Choroid plexus epithelial cell (primary cell): ENCODE results near the gene NLRP6.
A peak's percentile ranks its signal among the peaks of the same experiment; 100 is the strongest.

Source experiments
- DNase-seq: peaks from one replicate; pipeline ENCODE4 v3.0.0-alpha.2; 2010; ENCODE audit warnings: low read depth
- H3K4me3 ChIP-seq: 2 replicates; pipeline ENCODE4 v1.5.1; 2011; ENCODE audit warnings: low read depth, mild to moderate bottlenecking, control low read depth, low read length, moderate library complexity
- CTCF ChIP-seq: conservative IDR thresholded peaks from 2 replicates; pipeline ENCODE4 v1.5.1; 2011; ENCODE audit warnings: low read depth, mild to moderate bottlenecking, control low read depth, inconsistent platforms, low read length, moderate library complexity

Gene NLRP6

GRCh38 chr11:276219-276618 is 2.0 kb upstream of the NLRP6 start:
- H3K4me3 ChIP-seq = no peak overlapping the region
- DNase-seq = no peak
- TF ChIP-seq CTCF = no peak

DNA sequence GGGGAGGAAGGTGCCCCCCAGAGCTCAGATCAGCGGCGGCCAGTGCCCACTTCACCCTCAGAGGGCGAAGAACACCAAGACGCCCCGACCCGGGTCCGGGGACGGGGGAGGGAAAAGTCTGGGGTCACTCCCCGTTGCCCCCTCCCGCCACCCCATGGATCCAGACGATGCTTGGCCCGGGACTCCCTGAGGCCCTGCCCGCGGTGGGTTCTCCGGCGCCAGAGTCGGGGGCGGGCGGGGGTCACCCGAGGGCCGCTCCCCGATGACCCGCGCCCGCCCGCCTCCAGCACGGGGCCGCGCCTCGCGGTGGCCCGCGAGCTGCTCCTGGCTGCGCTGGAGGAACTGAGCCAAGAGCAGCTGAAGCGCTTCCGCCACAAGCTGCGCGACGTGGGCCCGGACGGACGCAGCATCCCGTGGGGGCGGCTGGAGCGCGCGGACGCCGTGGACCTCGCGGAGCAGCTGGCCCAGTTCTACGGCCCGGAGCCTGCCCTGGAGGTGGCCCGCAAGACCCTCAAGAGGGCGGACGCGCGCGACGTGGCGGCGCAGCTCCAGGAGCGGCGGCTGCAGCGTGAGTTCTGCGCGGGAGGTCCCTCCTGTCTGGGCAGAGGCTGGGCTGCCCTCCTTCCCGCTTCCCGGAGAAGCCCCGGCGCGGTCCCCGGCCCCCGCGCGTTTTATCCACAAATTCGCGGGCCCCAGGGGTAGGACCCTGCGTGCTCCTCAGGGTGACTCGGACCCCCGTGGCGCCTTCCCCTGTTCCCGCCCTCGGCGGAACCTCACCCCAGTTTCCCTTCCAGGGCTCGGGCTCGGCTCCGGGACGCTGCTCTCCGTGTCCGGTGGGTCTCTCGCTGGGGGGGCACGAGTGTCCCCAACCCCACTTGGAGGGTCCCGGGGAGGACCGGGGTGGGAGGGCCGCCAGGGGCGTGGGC is 1.1 kb downstream of the NLRP6 start:
- H3K4me3 ChIP-seq = no peak overlapping the region
- no peak for DNase-seq
- TF ChIP-seq CTCF = no peak

GRCh38 chr11:279966-280705 is 1.9 kb downstream of the NLRP6 start:
- no peak for TF ChIP-seq CTCF
- DNase-seq = peak; percentile 33
- H3K4me3 ChIP-seq = no peak overlapping the region

GRCh38 chr11:280706-281485 is 2.7 kb downstream of the NLRP6 start:
- no peak overlapping the region for H3K4me3 ChIP-seq
- no peak for TF ChIP-seq CTCF
- no peak for DNase-seq

- DNase-seq = no peak
- no peak overlapping the region for H3K4me3 ChIP-seq
- no peak for TF ChIP-seq CTCF
These were observed 3.4 kb downstream of the NLRP6 start for GRCh38 chr11:281486-282161.

- DNase-seq = no peak
- no peak overlapping the region for H3K4me3 ChIP-seq
- no peak for TF ChIP-seq CTCF
These were observed 4.0 kb downstream of the NLRP6 start for GRCh38 chr11:282171-282570.
